SW 1271 (cell line): ENCODE results near the gene CPVL.

Source experiments
- DNase-seq, 2 experiments: peaks; one replicate each; lab custom pipeline; 2025; lab: John Stamatoyannopoulos, UW

CPVL gene

DNA sequence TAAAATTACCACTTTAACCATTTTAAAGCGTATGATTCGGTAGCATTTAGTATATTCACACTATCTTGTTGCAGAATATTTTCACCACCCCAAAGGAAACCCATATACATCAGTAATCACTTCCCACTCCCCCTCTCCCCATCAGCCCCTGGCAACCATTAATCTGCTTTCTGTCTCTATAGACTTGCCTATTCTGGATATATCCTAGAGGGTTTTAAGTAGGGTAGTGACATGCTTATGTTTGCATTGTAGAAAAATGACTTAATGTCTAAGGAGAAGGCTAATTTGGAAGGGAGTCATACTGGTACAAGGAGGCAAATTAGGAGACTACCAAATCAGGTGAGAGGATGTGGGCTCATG lies 145.6 kb downstream of the CPVL start:
- no peak for DNase-seq

DNA sequence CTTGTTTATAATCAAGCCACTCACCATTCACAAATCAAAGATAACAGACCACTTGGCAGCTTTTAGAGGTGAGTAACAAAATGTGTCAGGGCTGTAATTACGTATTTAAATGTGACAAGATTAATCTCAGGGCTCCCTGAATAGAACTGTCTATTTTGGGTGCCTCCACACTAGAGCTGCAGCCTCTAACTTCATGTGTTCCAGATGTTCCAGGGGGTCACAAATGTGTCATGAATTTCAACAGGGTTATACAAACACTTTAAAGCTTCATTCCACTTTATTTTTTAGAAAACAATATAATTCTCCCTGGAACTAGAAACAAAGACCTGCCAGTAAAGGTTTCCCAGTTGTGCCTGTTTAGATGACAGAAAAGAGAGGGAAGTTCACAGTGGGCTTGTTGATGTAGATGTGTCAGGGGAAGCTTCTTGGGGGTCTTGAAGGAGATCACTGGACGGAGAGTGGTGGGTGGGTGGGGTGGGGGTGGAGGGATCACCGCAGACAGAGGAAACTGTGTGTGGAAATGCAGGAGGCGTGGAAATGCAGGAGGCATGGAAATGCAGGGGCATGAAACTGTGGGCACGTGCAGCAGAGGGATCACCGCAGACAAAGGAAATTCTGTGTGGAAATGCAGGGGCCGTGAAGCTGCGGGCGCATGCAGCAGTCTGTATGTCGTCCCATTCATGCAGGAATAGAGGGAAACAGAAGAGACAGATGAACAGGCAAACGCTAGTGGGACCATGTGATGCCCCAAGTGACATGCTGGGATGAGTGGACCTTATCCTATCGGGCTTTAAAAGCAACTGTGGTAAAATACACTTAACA lies 146.2 kb downstream of the CPVL start:
- DNase-seq, result no peak

DNA sequence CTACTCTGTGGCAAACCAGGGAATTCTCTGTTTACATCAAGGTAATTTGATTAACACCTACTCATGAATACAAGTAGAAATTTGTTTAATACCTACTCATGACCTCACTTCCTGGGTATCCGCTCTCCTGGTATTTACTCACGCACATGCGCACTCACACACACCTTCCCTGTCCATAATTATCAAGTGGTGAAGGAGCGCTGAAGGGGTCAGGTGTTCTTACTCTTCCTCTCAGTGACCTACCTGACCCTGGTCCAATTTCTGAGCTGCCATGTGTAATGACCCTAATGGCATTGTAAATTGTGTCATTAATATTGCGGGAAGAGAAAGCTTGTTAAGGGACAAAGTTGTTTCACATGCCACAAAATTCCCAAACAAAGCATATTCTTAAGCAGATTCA lies 146.9 kb downstream of the CPVL start:
- no peak for DNase-seq

DNA sequence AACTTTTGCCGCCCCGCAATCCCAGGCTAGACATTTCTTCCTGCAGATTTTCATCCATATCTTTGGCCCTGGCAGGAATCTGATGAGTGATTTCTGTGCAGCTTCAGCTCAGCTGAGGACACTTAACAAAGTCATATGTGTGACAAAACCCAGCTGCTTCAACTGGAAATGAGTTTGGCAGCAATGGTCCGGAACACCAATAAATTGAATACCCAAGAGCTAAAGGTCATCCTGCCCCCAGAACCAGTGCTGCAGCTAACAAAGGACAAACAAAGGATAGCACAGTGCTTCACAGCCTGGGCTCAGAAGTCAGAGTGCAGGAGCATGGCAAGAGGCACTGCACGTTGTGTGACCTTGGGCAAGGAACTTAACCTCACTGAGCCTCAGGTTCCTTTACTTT lies 148.2 kb downstream of the CPVL start:
- no peak for DNase-seq

DNA sequence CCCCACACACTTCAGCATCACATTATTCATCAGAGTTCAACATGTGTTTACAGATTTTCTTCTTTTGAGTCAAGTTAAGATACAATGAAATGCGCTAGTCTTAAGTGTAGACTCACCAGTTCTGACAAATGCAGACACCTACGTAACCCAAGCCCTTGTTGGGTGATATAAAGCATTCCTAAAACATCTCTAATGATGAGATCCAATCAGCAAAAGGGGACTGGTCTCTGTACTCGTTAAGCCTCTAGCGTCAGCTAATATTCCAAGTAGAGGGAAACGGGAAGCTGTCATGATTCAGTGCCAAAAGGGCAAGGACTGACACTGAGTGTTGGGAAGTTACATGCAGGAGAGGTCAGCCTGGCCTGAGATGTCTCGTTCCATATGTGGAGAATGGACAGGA lies 149.5 kb downstream of the CPVL start:
- no peak for DNase-seq

DNA sequence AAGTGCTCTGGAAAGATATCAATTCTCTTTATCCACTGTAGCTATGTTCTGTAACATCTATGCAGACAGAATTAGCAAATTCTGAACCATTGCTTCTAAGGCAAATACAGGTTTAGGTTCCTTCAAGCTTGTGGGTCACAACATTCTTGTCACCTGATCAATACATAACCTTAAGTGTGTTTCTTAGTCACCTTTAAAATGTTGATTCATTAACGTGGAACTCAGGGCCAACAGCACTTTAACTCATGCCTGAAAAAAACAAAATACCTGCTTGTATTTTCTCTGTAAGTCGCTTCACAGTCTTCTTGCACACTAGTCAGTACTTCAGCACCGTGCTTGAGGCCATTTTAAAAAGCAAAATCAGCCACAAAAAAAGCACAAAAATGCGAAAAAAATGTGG lies 153.0 kb downstream of the CPVL start:
- no peak for DNase-seq

DNA sequence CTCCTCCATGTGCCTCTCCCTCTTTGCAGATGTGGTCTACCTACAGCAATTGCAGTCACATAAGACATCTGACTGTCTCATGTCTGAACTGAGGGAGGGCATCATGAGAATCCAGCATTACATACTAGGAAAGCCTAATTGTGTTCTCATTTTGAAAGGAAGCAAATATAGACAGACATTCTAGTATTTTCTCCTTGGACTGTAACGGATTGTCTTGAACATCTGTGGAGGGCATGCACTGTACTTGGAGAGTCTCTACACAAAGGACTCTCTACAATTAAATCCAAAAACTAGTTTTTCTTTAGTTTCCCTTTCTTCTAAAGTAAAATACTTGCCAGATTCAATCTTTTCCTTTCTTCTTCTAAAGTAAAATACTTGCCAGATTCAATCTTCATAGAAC lies 153.5 kb downstream of the CPVL start:
- DNase-seq, result no peak

DNA sequence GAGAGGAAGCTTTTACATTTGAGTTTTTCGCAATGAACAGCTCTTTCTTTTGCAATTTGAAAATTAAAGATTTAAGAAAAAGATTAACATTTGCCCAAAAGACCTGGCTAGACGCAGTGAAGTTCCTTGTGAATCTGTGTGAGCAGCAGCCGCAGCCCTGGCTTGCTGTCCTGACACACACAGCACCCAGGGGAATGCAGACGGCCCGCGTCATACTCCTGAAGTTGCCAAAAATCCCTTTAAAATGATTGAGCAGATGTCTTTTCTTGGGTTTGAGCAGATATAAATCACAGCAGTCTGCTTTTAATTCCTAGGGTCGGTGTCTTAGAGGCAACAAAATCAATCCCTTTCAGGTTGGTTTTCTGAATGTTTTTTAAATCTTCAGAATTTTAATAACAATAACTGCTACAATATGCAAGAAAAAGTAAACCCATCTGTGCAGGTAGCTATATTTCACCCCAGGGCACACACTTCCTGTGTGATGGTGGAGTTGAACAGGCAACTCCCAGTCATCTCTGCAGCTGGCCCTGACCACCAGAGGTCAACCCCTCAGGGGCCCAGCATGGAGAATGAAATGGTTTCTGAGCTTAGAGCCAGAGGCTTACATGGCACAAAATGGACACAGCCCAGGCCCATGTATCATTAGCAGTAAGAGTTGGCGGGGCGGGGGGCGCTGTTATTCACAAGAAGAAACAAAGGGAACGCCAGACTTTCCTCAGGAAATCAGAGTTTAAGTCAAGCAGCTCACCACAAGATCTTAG lies 156.0 kb downstream of the CPVL start:
- no peak for DNase-seq

DNA sequence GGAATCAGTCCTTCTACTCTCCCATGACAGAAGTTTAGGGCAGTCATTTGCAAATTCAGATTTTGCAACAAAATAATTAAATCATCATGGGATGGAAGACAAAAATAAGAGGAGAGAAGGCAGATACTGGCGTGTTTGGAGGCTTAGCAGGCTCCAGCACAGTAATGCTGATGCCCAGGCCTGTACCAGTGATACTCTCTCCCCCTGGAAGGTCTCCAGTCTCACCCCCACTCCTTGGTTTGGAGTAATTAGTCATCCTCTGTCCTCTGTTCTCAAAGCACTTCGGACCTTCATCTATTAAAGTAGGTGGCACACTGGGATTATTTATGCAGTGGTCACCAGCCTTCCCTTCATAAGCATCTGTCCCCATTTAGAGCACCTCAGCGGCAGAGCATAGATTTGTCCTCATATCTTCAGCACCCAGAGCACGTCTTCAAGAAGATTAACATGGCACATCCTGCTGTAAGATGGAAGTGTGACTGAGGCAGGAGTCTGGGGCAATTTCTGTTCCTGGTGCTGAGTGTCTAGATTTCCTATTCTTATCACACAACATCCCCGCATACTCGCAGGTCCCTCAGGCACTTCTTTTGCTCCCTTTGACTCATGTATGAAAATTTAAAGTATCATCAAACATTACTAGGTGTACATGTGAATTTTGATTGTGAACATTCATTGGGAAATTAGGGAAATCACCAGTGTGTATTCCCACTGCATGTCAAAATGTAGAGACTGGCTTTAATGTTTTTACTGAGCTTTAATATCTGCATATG lies 156.9 kb downstream of the CPVL start:
- DNase-seq, result no peak

DNA sequence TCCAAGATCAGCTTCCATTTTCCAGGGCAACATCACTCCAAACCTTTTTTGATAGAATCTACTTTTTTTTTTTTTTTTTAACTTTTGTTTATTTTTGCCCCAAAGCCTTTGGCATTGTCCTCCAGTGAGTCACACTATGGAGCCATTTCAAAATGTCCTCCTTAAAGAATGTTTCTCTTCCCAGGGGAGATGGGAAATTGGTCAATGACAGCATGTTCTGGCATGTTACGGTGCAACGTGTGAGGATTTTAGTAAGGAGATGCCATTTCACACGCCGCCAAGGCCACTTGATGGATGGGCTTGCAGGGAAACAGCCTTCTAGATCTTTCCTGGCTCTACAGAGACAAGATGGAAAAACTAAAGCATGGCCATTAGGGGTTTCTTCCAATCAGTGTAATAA lies 157.5 kb downstream of the CPVL start:
- DNase-seq, result no peak

DNA sequence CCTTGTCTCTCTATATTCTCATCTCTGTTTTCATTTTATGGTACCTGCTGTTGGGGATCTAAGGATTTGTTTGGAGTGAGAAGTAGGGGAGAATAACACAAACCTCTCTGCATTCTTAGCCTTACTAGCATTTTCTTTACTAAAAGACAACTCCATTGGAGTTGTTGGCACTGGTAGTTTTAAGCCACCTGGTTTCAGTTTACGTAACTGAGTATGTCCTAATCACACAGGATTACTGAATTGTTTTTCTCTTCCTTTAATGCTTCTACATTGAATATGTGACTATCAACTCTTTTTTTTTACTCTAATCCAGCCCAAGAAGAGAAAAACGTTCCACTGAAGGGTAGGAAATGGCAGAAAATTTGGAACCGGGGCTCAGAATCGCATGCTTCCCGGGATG lies 158.2 kb downstream of the CPVL start:
- DNase-seq, result no peak

DNA sequence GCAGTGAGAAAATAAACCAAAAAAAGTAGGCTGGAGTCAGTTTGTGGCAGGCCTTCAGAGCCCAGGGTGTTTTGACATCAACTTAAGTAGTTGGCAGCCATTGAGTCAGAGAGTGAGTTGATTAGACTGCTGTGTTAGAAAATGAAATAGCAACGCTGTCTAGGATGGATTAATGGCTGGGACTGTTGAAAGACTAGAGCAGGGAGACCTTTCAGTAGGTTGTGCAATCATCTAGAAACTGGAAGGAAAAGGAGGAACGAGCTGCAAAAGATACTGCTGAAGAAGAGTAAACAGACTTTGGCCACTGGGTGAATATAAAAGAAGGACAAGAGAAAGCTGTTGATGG lies 159.6 kb downstream of the CPVL start:
- DNase-seq, result no peak

DNA sequence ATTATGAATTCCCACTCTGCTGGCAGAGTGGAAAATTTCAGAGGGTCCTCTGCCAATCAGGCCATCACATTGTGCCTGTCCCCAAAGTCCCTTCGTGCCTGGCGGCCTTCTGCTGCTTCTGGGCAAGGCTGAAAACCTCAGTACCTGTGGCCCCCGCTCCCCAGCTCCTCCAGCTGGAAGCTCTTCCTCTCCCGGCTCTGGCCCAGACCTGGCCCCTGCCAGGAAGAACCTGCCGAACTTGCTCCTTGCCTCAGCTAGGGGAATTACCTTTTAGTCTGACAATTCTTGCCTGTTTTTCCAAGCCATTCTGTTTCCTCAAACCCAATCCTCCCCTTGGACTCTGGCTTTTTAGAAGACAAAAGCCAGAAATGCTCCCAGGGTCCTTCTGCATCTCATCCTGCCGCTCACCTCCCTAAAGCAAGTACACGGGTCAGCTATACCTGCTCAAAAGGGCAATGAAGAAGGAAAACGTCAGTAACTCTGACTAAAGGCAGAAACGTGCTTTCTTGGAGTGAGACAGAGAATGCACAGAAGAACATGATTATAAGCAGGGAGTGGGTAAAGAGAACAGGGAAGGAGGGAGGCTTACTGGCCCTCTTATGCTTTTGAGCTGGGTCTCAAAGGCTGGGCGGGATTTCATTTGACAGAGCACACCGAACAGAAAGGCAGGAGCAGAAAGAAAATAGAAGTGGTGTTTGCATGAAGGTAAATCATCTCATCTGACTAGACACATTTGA lies 160.1 kb downstream of the CPVL start:
- DNase-seq, result no peak

DNA sequence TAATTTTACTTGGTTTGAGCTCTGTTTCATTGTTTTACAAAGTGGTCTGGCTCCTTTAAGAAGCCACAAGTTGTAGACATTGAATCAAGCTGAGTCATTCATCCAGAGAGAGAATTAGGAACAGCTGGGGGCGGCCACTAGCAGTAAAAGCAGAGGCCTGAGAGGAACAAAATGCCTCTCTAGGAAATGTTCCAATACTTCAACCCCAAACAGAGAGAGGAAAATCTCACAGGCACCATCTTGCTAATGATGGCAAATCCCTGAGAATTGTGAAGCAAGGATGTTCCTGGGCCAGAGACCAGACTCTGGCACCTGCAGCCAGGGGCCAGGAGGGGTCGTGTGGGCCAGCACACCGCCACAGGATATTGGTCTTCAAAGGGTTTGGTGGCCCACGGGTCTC lies 161.7 kb downstream of the CPVL start:
- DNase-seq, result peak in 1 of 2 experiments; percentile 19

DNA sequence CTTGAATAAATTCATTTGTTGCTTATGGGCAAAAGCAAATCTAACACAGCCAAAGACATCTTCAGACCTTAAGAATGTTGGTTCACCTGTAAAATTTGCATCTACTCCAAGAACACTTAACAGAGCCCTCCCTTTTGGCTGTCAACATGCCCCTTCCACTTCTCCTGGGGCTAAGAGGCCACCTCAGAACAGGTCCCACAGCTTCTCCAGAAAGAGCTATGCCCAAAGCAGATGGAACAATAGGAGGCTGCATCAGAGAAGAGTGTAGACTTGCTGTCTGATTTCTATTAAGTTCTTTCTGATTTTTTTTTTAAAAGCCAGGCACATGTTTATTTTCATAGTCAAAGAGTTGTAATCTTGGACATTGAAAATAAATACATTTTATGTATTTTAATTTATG lies 162.1 kb downstream of the CPVL start:
- DNase-seq, result no peak

DNA sequence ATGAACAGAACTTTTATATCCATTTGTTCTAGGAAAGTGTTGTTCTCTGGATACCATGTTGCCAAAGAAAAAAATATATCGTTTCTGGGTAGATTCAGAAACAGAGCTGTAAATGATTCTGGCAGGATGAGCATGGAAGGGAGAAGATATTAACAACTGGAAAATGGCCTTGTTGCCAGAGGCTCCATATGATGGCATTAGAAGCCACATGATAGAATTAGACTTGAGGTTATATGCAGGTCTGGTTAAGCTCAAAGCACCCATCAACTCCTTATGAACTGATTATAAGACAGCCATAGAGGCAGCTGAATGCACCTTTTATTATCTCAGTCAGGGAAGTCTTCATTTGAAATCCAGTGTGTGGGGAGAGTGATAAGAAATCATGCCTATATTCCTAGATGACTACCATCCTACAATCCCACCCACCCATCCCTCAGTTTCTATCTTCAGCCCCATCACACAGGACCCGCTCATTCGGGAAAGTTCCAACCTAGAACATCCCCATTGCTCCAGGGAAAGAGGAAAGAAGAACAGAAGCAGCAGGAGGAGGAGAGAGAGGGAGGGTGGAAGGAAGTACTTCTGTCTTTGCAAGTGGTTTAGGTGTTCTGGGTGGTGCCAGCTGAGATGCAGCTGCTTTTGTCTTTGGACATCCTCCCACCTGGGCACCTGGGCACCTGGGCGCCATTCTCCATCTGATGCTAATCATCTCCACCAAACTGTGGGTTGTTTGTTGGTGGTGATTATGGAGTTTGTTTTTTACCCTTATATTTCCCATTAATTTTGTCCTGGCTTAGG lies 162.7 kb downstream of the CPVL start:
- no peak for DNase-seq

DNA sequence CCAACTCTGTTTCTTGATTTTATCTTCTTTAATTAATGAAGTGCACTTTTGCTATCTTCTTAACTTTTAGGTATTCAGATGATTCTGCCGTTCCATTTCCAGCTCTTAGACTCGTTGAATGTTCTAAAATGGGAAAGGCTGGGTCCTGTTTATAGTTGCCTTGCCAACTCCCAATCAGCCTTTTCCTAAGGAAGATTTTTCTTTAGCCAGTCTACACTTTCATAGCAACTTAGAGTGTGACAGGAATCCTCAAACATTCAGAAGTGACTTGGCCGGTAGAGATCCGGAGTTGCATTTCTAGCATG lies 165.2 kb downstream of the CPVL start:
- DNase-seq, result no peak

DNA sequence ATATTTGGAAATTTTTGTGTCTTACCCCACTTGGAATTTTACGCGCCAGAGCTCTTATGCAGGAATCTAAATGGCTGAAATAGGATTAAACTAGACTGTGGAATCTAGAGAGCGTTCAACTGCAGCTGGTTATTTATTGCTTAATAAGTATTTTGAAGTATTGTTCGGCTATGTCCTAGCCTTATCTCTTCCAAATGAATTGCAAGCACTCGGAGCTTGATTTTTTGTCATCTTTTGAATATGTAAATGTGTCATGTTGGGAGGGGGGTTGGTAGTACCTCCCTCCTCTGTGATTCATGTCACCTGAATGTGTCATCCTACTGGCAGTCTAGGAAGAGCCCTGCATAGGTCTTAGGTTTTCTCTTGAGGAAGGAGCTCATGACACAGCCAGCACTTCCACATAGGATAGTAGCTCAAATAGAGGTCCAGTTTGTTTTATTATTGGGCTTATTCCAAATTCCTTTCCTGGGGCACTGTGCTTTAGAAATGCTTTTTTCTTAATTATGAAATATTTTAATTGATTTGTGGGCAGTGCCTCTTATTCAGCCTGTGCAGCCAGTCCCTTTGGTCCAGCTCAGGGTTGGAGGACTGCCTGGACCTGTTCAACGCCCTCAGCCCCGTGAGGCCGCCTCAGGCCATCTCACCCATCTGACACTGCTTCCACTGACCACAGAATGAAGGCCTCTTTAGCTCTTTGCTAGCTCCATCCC lies 165.7 kb downstream of the CPVL start:
- DNase-seq, result no peak

DNA sequence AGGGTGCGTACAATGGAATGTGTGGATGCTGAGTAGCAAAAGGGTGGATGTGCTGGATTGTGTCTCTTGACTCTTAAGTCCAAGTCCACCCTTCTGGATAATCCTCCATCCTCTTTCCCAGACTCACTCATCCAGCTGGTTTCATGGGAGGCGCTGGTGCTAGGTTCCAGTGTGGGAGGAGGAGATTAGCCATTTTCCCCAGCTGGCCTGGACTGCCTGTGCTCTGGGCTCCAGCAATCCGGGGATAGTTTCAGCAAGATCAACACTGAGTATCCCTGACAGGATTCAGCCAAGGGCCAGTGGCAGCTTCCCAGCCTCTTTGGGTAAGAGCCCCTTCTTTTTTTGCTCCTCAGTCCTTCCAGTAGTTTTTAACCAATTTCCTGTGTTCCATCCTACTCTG lies 166.6 kb downstream of the CPVL start:
- DNase-seq, result no peak

DNA sequence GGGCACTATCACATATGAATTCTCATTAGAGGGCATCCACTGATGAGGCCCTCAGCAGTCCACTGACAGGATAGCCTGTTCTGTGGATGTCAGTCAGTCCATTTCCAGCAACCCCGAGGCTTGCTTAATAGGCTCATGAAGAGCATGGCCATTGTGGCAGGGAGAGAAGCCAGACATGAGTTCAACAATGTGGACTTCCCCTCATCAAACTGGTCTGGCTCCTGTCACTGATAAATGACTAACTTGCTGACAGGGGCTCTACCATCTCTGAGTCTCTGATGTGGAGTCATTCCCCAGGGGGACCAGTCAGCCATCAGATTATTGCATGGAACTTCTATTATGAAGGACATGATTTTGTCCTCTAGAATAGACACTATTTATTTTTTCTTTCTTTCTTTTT lies 168.5 kb downstream of the CPVL start:
- no peak for DNase-seq

DNA sequence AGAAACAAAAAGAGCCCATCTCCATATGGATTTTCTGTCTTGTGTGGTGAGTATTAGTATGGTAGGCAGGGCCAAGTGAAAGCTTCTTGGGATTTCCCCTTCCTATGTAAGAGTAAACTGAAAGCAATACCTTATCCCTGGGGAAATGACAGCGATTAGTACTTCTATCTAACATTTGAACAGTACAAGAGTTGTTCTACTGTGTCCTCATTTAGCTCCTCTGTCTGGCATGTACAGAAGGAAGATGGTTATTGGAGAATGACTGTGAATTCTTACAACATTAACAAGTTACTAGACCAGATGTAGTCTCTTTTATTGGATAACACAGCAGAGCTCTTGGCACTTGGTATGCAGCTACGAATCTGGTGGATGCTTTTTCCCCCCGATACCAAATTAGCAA lies 170.3 kb downstream of the CPVL start:
- no peak for DNase-seq
